SK-N-SH (cell line): ENCODE data around the gene APBB2.

Source experiments
- GATA2 ChIP-seq: sonication (generic); formaldehyde crosslinking; IDR thresholded peaks from 2 replicates; pipeline ENCODE4 v1.5.0; 2020; ENCODE audit warnings: mild to moderate bottlenecking, missing genetic modification reagents
- POLR2AphosphoS5 ChIP-seq: IDR thresholded peaks from 2 replicates; pipeline ENCODE4 v1.6.1; 2012; ENCODE audit warnings: low read depth, low read length
- SMC3 ChIP-seq: IDR thresholded peaks from 2 replicates; pipeline ENCODE4 v1.6.1; 2012; ENCODE audit warnings: low read depth, low read length, improper control_type of control experiment
- TF ChIP-seq, protein P1 (sequence below): fragments of 200-600 bp; sonication (generic); IDR thresholded peaks from 2 replicates; pipeline ENCODE4 v1.6.1; 2017; ENCODE audit warnings: antibody characterized with exemption, mild to moderate bottlenecking, moderate library complexity

DNA sequence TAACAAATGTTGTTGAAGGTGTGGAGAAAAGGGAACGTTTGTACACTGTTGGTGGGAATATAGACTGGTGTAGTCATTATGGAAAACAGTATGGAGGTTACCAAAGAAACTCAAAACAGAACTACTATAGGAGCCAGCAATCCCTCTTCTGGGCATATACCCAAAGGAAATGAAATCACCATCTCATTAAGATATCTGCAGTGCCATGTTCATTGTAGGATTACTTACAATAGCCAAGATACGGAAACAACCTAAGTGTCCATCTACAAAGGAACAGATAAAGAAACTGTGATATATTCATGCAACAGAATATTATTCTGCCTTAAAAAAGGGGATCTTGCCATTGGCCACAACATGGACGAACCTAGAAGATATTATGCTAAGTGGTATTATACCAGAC lies 22.2 kb downstream of the APBB2 start:
- TF ChIP-seq, protein P1, sequence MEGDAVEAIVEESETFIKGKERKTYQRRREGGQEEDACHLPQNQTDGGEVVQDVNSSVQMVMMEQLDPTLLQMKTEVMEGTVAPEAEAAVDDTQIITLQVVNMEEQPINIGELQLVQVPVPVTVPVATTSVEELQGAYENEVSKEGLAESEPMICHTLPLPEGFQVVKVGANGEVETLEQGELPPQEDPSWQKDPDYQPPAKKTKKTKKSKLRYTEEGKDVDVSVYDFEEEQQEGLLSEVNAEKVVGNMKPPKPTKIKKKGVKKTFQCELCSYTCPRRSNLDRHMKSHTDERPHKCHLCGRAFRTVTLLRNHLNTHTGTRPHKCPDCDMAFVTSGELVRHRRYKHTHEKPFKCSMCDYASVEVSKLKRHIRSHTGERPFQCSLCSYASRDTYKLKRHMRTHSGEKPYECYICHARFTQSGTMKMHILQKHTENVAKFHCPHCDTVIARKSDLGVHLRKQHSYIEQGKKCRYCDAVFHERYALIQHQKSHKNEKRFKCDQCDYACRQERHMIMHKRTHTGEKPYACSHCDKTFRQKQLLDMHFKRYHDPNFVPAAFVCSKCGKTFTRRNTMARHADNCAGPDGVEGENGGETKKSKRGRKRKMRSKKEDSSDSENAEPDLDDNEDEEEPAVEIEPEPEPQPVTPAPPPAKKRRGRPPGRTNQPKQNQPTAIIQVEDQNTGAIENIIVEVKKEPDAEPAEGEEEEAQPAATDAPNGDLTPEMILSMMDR = no peak
- TF ChIP-seq SMC3 (no peak), GATA2 (CRISPR knock-in tag) (no peak), POLR2AphosphoS5 (no peak)
